Activated B cell treated with CpG ODN at 0.5 μM for 24 hours (primary cell): ENCODE data around the gene AQP1. TPM values are rescaled to one million over a fixed set of nuclear protein-coding genes. Genes with fewer than 3 reads are reported as not detected.

ENCODE experiments used
- ATAC-seq: fragments of 200-7000 bp; cut with Tn5 transposase; one replicate; pipeline ENCODE4 v1.10.0; 2021; ENCODE audit warnings: low read depth, mild to moderate bottlenecking, moderate library complexity
- CTCF ChIA-PET: fragments of 350-600 bp; sonication (Branson Sonifier 250); formaldehyde crosslinking; loops from one replicate; lab custom pipeline; 2021; ENCODE audit warnings: antibody characterized with exemption; lab: Charles Lee
- POLR2A ChIA-PET: fragments of 350-600 bp; sonication (Branson Sonifier 250); formaldehyde crosslinking; loops from one replicate; lab custom pipeline; 2021; ENCODE audit warnings: antibody characterized with exemption; lab: Charles Lee
- DNase-seq: peaks from one replicate; pipeline ENCODE4 v3.0.0; 2022
- H3K27ac Mint-ChIP-seq: one replicate; pipeline ENCODE4 v1.8.0; 2020; ENCODE audit warnings: mixed read lengths
- H3K27me3 Mint-ChIP-seq: one replicate; pipeline ENCODE4 v1.8.0; 2021; ENCODE audit warnings: mixed read lengths
- H3K36me3 Mint-ChIP-seq: one replicate; pipeline ENCODE4 v1.8.0; 2021; ENCODE audit warnings: low read depth, mixed read lengths
- H3K4me1 Mint-ChIP-seq: one replicate; pipeline ENCODE4 v1.8.0; 2021; ENCODE audit warnings: mixed read lengths
- H3K4me3 Mint-ChIP-seq: one replicate; pipeline ENCODE4 v1.8.0; 2020; ENCODE audit warnings: mild to moderate bottlenecking, mixed read lengths
- H3K9me3 Mint-ChIP-seq: one replicate; pipeline ENCODE4 v1.8.0; 2020; ENCODE audit warnings: mixed read lengths
- CTCF ChIP-seq: fragments of 200-600 bp; IDR thresholded peaks from one replicate; pipeline ENCODE4 v1.8.0; 2022; ENCODE audit warnings: antibody characterized with exemption, mild to moderate bottlenecking
- intact Hi-C: fragments of 100-400 bp; cut with micrococcal nuclease; formaldehyde crosslinking; loops from one replicate; pipeline ENCODE4 v1.15.1; 2024
- total RNA-seq: library from RNA; stranded (reverse); gene quantifications from 2 replicates; pipeline ENCODE4 v1.2.3, GENCODE V29; 2022

Gene AQP1
- total RNA-seq, result 0.44 TPM in 1 of 2 replicates, not detected in the other

DNA sequence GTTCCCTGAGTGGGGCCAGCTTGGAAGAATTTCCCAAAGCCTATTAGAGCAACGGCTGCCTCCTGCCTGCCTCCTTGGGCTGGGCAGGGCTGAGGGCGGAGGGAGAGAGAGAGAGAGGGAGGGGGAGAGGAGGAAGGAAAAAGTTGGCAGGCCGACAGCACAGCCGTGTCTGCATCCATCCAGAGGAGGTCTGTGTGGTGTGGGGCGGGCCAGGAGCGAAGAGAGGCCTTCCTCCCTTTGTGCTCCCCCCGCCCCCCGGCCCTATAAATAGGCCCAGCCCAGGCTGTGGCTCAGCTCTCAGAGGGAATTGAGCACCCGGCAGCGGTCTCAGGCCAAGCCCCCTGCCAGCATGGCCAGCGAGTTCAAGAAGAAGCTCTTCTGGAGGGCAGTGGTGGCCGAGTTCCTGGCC, at the start of gene AQP1:
TSS of gene AQP1 (plus strand) at position 293 of the 409 bp plus-strand sequence. CDS start at position 350, 57 bp downstream.
- peaks cover 6% of the 10 kb centered on the region for H3K27me3 Mint-ChIP-seq
- CTCF ChIA-PET, result no interaction called here
- no peak within 1 kb of the TSS for H3K27ac Mint-ChIP-seq

GRCh38 chr7:30862995-30863705, 48.5 kb upstream of the AQP1 start:
- Mint-ChIP-seq H3K4me1 (no peaks in the 10 kb centered on the region), H3K4me3 (no peak overlapping the region), H3K27ac (no peak overlapping the region), H3K36me3 (no peaks in the 10 kb centered on the region), H3K9me3 (no peaks in the 10 kb centered on the region), H3K27me3 (no peaks in the 10 kb centered on the region)
- no peak for TF ChIP-seq CTCF
- intact Hi-C loops, result no loop called here
- ATAC-seq (no peak), DNase-seq (no peak)
- POLR2A ChIA-PET, result no interaction called here
- CTCF ChIA-PET, result no interaction called here

More for the DNA sequence above, at the start of gene AQP1:
- no peak for TF ChIP-seq CTCF
- ATAC-seq (no peak), DNase-seq (no peak)
- intact Hi-C loops, result no loop called here
- no peak within 1 kb of the TSS for H3K4me3 Mint-ChIP-seq
- no peaks in the 10 kb centered on the region for H3K36me3 Mint-ChIP-seq
- H3K9me3 Mint-ChIP-seq, result no peaks in the 10 kb centered on the region
- POLR2A ChIA-PET, result no interaction called here
- H3K4me1 Mint-ChIP-seq, result no peaks in the 10 kb centered on the region

DNA sequence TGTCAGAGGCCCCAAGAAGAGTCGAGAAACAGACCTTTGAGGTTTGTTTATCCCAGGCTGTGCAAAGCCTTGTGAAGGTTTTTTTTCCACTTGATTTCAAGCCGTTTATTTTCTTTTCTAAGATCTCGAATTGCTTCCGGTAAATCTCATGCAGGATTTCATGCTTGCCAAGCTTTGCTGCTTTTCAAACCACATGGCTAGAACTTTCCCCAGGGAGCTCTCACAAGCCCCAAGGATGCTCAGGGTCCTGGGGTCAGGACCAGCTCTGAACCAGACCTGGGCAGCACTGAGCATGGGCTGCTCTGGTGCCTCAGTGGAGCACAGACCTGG, 48.0 kb upstream of the AQP1 start:
- ChIA-PET POLR2A (no interaction called here), CTCF (no interaction called here)
- no peak overlapping the region for H3K4me3 Mint-ChIP-seq
- no peak for TF ChIP-seq CTCF
- H3K27me3 Mint-ChIP-seq, result no peaks in the 10 kb centered on the region
- DNase-seq (no peak), ATAC-seq (no peak)
- no peaks in the 10 kb centered on the region for H3K4me1 Mint-ChIP-seq
- no peaks in the 10 kb centered on the region for H3K9me3 Mint-ChIP-seq
- H3K27ac Mint-ChIP-seq, result no peak overlapping the region
- intact Hi-C loops, result no loop called here
- no peaks in the 10 kb centered on the region for H3K36me3 Mint-ChIP-seq

DNA sequence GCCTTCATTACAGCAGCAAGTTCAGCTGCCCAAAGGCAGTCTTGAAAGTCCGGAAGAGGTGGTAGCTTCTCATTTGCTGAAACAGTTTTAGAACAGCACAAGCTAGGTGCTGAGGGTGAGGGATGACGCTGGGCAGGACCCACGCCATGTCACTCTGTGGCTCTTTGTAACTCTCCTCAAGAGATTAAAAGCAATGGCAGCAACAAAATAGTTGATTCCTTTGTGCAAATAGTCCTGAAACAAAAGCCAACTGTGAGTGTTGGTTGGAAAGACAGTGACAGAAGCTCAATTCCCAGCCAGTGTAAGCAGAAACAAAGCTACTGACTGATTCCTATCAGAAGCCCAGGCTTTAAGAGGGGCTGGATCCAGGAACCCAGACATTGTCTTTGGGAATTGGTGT, 47.6 kb upstream of the AQP1 start:
- no peak for TF ChIP-seq CTCF
- Mint-ChIP-seq H3K4me3 (no peak overlapping the region), H3K27me3 (no peaks in the 10 kb centered on the region), H3K4me1 (no peaks in the 10 kb centered on the region), H3K36me3 (no peaks in the 10 kb centered on the region), H3K27ac (no peak overlapping the region), H3K9me3 (no peaks in the 10 kb centered on the region)
- ChIA-PET CTCF (no interaction called here), POLR2A (no interaction called here)
- DNase-seq (no peak), ATAC-seq (no peak)
- intact Hi-C loops, result no loop called here

GRCh38 chr7:30865076-30865475, 46.6 kb upstream of the AQP1 start:
- ATAC-seq (no peak), DNase-seq (no peak)
- H3K4me3 Mint-ChIP-seq, result no peak overlapping the region
- CTCF ChIA-PET, result no interaction called here
- POLR2A ChIA-PET, result no interaction called here
- no peak overlapping the region for H3K27ac Mint-ChIP-seq
- H3K4me1 Mint-ChIP-seq, result no peaks in the 10 kb centered on the region
- no peaks in the 10 kb centered on the region for H3K9me3 Mint-ChIP-seq
- intact Hi-C loops, result no loop called here
- H3K36me3 Mint-ChIP-seq, result no peaks in the 10 kb centered on the region
- H3K27me3 Mint-ChIP-seq, result no peaks in the 10 kb centered on the region
- TF ChIP-seq CTCF, result no peak
